Measurements from ENCODE around the gene GIGYF2. TPM values are rescaled to one million over a fixed set of nuclear protein-coding genes. Genes with fewer than 3 reads are reported as not detected.

GIGYF2 gene
- total and polyA plus RNA-seq, 9 donors, result 22.1 to 83.6 (median 68.4) TPM

DNA sequence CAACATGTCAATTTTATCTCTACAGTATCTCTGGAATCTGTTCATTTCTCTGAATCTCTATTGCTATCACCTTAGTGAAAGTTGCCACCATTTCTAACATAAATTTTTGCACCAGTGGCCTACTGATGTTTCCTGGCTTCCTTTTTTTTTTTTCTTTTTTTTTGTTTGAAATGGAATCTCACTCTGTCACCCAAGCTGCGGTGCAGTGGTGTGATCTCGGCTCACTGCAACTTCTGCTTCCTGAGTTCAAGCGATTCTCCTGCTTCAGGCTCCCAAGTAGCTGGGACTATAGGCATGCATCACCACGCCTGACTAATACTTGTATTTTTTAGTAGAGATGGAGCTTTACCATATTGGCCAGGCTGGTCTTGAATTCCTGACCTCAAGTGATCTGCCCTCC, 44.2 kb downstream of the GIGYF2 start:
- DNase-seq, result no peak
- intact Hi-C loops (cut with DNase I), result no loop called here
- Histone ChIP-seq H3K4me1 (ENCODE audit: insufficient read depth) (no peaks in the 10 kb centered on the region), H3K4me3 (no peak overlapping the region), H3K27ac (no peak overlapping the region), H3K36me3 (no peaks in the 10 kb centered on the region), H3K27me3 (no peaks in the 10 kb centered on the region), H3K9me3 (no peaks in the 10 kb centered on the region)
- WGBS, 3 donors, result 97 to 100% (median 98%) methylated on average over 4 of the region's 4 CpGs
- no peak for TF ChIP-seq POLR2A (IDR thresholded peaks at IDR 0.05)
- no peak for TF ChIP-seq EP300 (IDR thresholded peaks at IDR 0.05)
- no peak for TF ChIP-seq CTCF (IDR thresholded peaks at IDR 0.05)

- WGBS, 3 donors, result 95 to 97% (median 96%) methylated on average over 3 of the region's 3 CpGs
- no peaks in the 10 kb centered on the region for H3K9me3 ChIP-seq
- H3K27ac ChIP-seq, result no peak overlapping the region
- no peak for DNase-seq
- no peak overlapping the region for H3K4me3 ChIP-seq
- no peaks in the 10 kb centered on the region for H3K36me3 ChIP-seq
- intact Hi-C loops (cut with DNase I), result no loop called here
- TF ChIP-seq EP300 (IDR thresholded peaks at IDR 0.05) (no peak), POLR2A (IDR thresholded peaks at IDR 0.05) (no peak), CTCF (IDR thresholded peaks at IDR 0.05) (no peak)
- H3K27me3 ChIP-seq, result no peaks in the 10 kb centered on the region
- H3K4me1 ChIP-seq (ENCODE audit: insufficient read depth), result no peaks in the 10 kb centered on the region
These were observed 44.8 kb downstream of the GIGYF2 start for GRCh38 chr2:232741972-232742371.

- intact Hi-C loops (cut with DNase I), result no loop called here
- Histone ChIP-seq H3K27ac (no peak overlapping the region), H3K4me3 (no peak overlapping the region), H3K9me3 (no peaks in the 10 kb centered on the region), H3K4me1 (ENCODE audit: insufficient read depth) (no peaks in the 10 kb centered on the region), H3K27me3 (no peaks in the 10 kb centered on the region), H3K36me3 (no peaks in the 10 kb centered on the region)
- no peak for DNase-seq
- TF ChIP-seq POLR2A (IDR thresholded peaks at IDR 0.05) (no peak), CTCF (IDR thresholded peaks at IDR 0.05) (no peak), EP300 (IDR thresholded peaks at IDR 0.05) (no peak)
- 58 to 59% (median 58%) methylated on average over 1 of the region's 1 CpG for WGBS, 3 donors
These were observed 47.8 kb downstream of the GIGYF2 start for GRCh38 chr2:232744963-232745362.

DNA sequence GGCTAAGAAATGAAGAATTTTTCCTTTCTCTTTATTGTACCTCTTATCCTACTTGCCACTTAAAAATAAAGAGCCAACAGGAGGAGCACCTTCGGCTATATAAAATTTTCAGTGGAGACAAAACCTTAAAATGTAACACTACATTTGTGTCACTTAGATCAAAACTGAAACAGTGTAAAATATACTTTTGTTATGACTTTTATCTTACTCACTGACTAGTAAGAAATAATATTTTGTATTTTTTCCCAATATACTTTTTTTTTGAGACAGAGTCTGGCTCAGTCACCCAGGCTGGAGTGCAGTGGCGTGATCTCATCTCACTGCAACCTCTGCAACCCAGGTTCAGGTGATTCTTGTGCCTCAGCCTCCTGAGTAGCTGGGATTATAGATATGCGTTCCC, 50.9 kb downstream of the GIGYF2 start:
- Histone ChIP-seq H3K27me3 (no peaks in the 10 kb centered on the region), H3K4me1 (ENCODE audit: insufficient read depth) (no peaks in the 10 kb centered on the region), H3K36me3 (no peaks in the 10 kb centered on the region), H3K27ac (no peak overlapping the region), H3K9me3 (no peaks in the 10 kb centered on the region), H3K4me3 (no peak overlapping the region)
- 95 to 97% (median 96%) methylated on average over 3 of the region's 3 CpGs for WGBS, 3 donors
- intact Hi-C loops (cut with DNase I), result no loop called here
- no peak for DNase-seq
- TF ChIP-seq POLR2A (IDR thresholded peaks at IDR 0.05) (no peak), EP300 (IDR thresholded peaks at IDR 0.05) (no peak), CTCF (IDR thresholded peaks at IDR 0.05) (no peak)

- Histone ChIP-seq H3K4me1 (ENCODE audit: insufficient read depth) (no peaks in the 10 kb centered on the region), H3K36me3 (no peaks in the 10 kb centered on the region), H3K9me3 (no peaks in the 10 kb centered on the region), H3K4me3 (no peak overlapping the region), H3K27ac (no peak overlapping the region), H3K27me3 (no peaks in the 10 kb centered on the region)
- no peak for TF ChIP-seq EP300 (IDR thresholded peaks at IDR 0.05)
- TF ChIP-seq POLR2A (IDR thresholded peaks at IDR 0.05), result no peak
- TF ChIP-seq CTCF (IDR thresholded peaks at IDR 0.05), result no peak
- DNase-seq, result no peak
- intact Hi-C loops (cut with DNase I), result no loop called here
- 88 to 96% (median 88%) methylated on average over 3 of the region's 3 CpGs for WGBS, 3 donors
These were observed 52.2 kb downstream of the GIGYF2 start for GRCh38 chr2:232749331-232749730.
